HG03196 (cell line): ENCODE data around the gene NUDT16.

Source experiments
- ATAC-seq: cut with Tn5 transposase; IDR thresholded peaks from one replicate; pipeline ENCODE4 v1.9.1; 2021; ENCODE audit not compliant: unreplicated experiment

NUDT16 gene

GRCh38 chr3:131435000-131435399 is 53.4 kb downstream of the NUDT16 start:
- no peak for ATAC-seq
